Neural cell (in vitro differentiated cells): ENCODE results near the gene ANKRD6. TPM values are rescaled to one million over a fixed set of nuclear protein-coding genes. Genes with fewer than 3 reads are reported as not detected.

Experiments
- H2AFZ ChIP-seq: fragments of 200-600, 300-800 bp; sonication (generic), shearing (Covaris generic); 2 replicates; pipeline ENCODE4 v1.6.0; 2014; ENCODE audit warnings: low read depth, mild to moderate bottlenecking, antibody characterized with exemption, low read length, moderate library complexity
- H3F3A ChIP-seq: fragments of 200-600 bp; shearing (Covaris generic); 2 replicates; pipeline ENCODE4 v1.6.1; 2016; ENCODE audit warnings: mild to moderate bottlenecking, moderate library complexity, mixed read lengths, antibody characterized with exemption, low read length; ENCODE audit not compliant: insufficient read depth, poor library complexity, severe bottlenecking
- H3K27ac ChIP-seq: fragments of 200-600, 300-800 bp; sonication (generic), shearing (Covaris generic); 2 replicates; pipeline ENCODE4 v1.5.1; 2014; ENCODE audit warnings: mild to moderate bottlenecking, low read length, moderate library complexity
- H3K27me3 ChIP-seq: fragments of 300-800, 200-600 bp; sonication (generic), shearing (Covaris generic); 2 replicates; pipeline ENCODE4 v1.6.0; 2014; ENCODE audit warnings: mild to moderate bottlenecking, low read depth, low read length, moderate library complexity; ENCODE audit not compliant: insufficient read depth
- H3K36me3 ChIP-seq: fragments of 300-800, 200-600 bp; sonication (generic), shearing (Covaris generic); 2 replicates; pipeline ENCODE4 v1.5.1; 2014; ENCODE audit warnings: mild to moderate bottlenecking, antibody characterized with exemption, low read length, moderate library complexity; ENCODE audit not compliant: insufficient read depth
- H3K4me2 ChIP-seq: fragments of 300-800, 200-600 bp; sonication (generic), shearing (Covaris generic); 2 replicates; pipeline ENCODE4 v1.6.0; 2014; ENCODE audit warnings: mild to moderate bottlenecking, low read length
- H3K4me3 ChIP-seq: fragments of 300-800, 200-600 bp; sonication (generic), shearing (Covaris generic); 2 replicates; pipeline ENCODE4 v1.5.1; 2014; ENCODE audit warnings: mild to moderate bottlenecking, low read length, moderate library complexity
- H3K79me2 ChIP-seq: fragments of 200-600 bp; shearing (Covaris generic); replicated peaks from 2 replicates; pipeline ENCODE4 v1.6.0; 2014; ENCODE audit warnings: mild to moderate bottlenecking, low read length, moderate library complexity; ENCODE audit not compliant: insufficient read depth
- H3K9ac ChIP-seq: fragments of 300-800, 200-600 bp; sonication (generic), shearing (Covaris generic); 2 replicates; pipeline ENCODE4 v1.6.1; 2016; ENCODE audit warnings: mild to moderate bottlenecking, low read length, mixed read lengths
- H3K9me2 ChIP-seq: fragments of 200-600 bp; shearing (Covaris generic); 2 replicates; pipeline ENCODE4 v1.6.1; 2016; ENCODE audit warnings: mild to moderate bottlenecking, low read length, mixed read lengths; ENCODE audit not compliant: insufficient read depth
- H3K9me3 ChIP-seq: fragments of 200-600, 300-800 bp; sonication (generic), shearing (Covaris generic); 2 replicates; pipeline ENCODE4 v1.6.1; 2016; ENCODE audit warnings: mild to moderate bottlenecking, mixed run types, low read length, moderate library complexity, mixed read lengths
- H4K20me1 ChIP-seq: fragments of 200-600 bp; shearing (Covaris generic); 2 replicates; pipeline ENCODE4 v1.6.1; 2016; ENCODE audit warnings: mild to moderate bottlenecking, mixed run types; ENCODE audit not compliant: insufficient read depth
- CTCF ChIP-seq: fragments of 450-650 bp; IDR thresholded peaks from 2 replicates; pipeline ENCODE4 v1.5.1; 2014; ENCODE audit warnings: antibody characterized with exemption, mild to moderate bottlenecking, moderate library complexity; ENCODE audit not compliant: poor library complexity, severe bottlenecking
- EP300 ChIP-seq: fragments of 450-650 bp; conservative IDR thresholded peaks from 2 replicates; pipeline ENCODE4 v1.6.1; 2014; ENCODE audit warnings: antibody characterized with exemption, mild to moderate bottlenecking, moderate library complexity; ENCODE audit not compliant: poor library complexity, severe bottlenecking
- EZH2 ChIP-seq: fragments of 200-600, 300-800 bp; shearing (Covaris generic), sonication (generic); IDR thresholded peaks from 2 replicates; pipeline ENCODE4 v1.6.1; 2014; ENCODE audit warnings: antibody characterized with exemption, low read length, borderline replicate concordance, mild to moderate bottlenecking; ENCODE audit not compliant: insufficient read depth, poor library complexity, severe bottlenecking
- MXI1 ChIP-seq: fragments of 450-650 bp; conservative IDR thresholded peaks from 2 replicates; pipeline ENCODE4 v1.6.1; 2014; ENCODE audit warnings: antibody characterized with exemption, mild to moderate bottlenecking; ENCODE audit not compliant: poor library complexity, severe bottlenecking
- POLR2AphosphoS5 ChIP-seq: IDR thresholded peaks from 2 replicates; pipeline ENCODE4 v1.6.1; 2012
- RAD21 ChIP-seq: fragments of 450-650 bp; conservative IDR thresholded peaks from 2 replicates; pipeline ENCODE4 v1.6.1; 2014; ENCODE audit warnings: antibody characterized with exemption, mild to moderate bottlenecking, moderate library complexity
- REST ChIP-seq: IDR thresholded peaks from 2 replicates; pipeline ENCODE4 v1.6.1; 2012; ENCODE audit warnings: borderline replicate concordance
- SMC3 ChIP-seq: fragments of 450-650 bp; conservative IDR thresholded peaks from 2 replicates; pipeline ENCODE4 v1.6.1; 2014; ENCODE audit warnings: antibody characterized with exemption, mild to moderate bottlenecking, moderate library complexity; ENCODE audit not compliant: poor library complexity
- TAF1 ChIP-seq: IDR thresholded peaks from 2 replicates; pipeline ENCODE4 v1.6.1; 2012; ENCODE audit warnings: low read depth
- polyA plus RNA-seq: library from polyadenylated mRNA; depleted of rRNA; stranded (reverse); fragments of >200 nt; gene quantifications from 2 replicates; pipeline ENCODE4 v1.2.3, GENCODE V29; 2014

The ANKRD6 gene
- polyA plus RNA-seq, 1 donor from 2014 or later = 43.5 TPM

- no peaks in the 10 kb centered on the region for H3K36me3 ChIP-seq
- peak overlapping the region; percentile 56 for H3K4me2 ChIP-seq
- no peaks in the 10 kb centered on the region for H3F3A ChIP-seq
- no peak overlapping the region for H3K27ac ChIP-seq
- H3K27me3 ChIP-seq = no peaks in the 10 kb centered on the region
- peak overlapping the region; percentile 53 for H2AFZ ChIP-seq
- H3K9ac ChIP-seq = peak overlapping the region; percentile 65
- no peak for TF ChIP-seq TAF1
- peak; percentile 29 for TF ChIP-seq CTCF
- no peak for TF ChIP-seq EP300
- TF ChIP-seq EZH2 = no peak
- peak; percentile 48 for TF ChIP-seq SMC3
- TF ChIP-seq MXI1 = peak; percentile 11
- no peaks in the 10 kb centered on the region for H4K20me1 ChIP-seq
- H3K4me3 ChIP-seq = peak overlapping the region; percentile 85
- no peaks in the 10 kb centered on the region for H3K79me2 ChIP-seq
- no peaks in the 10 kb centered on the region for H3K9me3 ChIP-seq
- H3K9me2 ChIP-seq = no peaks in the 10 kb centered on the region
Measured at GRCh38 chr6:89433252-89434149, 549 bp downstream of the ANKRD6 start.

DNA sequence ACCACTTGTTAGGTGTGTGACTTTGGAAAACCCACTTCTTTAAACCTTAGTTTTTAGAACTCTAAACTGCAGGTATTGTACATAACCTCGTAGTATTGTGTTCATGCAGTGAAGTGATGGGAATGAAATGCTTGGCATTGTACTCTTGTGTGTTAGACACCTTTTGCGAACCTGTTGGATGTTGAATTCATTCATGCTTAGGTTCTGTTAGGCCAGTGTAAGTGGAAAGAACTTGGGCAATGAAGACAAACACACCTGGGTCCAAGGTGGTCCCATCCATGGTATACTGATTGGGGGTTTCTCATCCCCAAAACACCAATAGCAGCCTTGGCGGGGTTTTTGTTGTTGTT, 1.2 kb downstream of the ANKRD6 start:
- H3K79me2 ChIP-seq = no peaks in the 10 kb centered on the region
- H3K27me3 ChIP-seq = no peaks in the 10 kb centered on the region
- no peak overlapping the region for H3K4me2 ChIP-seq
- H3K36me3 ChIP-seq = no peaks in the 10 kb centered on the region
- H2AFZ ChIP-seq = no peak overlapping the region
- no peaks in the 10 kb centered on the region for H3F3A ChIP-seq
- no peak overlapping the region for H3K9ac ChIP-seq
- H3K27ac ChIP-seq = no peak overlapping the region
- TF ChIP-seq POLR2AphosphoS5 = no peak
- no peak for TF ChIP-seq EP300
- TF ChIP-seq TAF1 = no peak
- no peak for TF ChIP-seq REST
- no peak for TF ChIP-seq SMC3
- TF ChIP-seq EZH2 = no peak
- TF ChIP-seq RAD21 = no peak
- no peak for TF ChIP-seq CTCF
- TF ChIP-seq MXI1 = no peak
- H3K9me2 ChIP-seq = no peaks in the 10 kb centered on the region
- H3K4me3 ChIP-seq = peak overlapping the region; percentile 85
- H4K20me1 ChIP-seq = no peaks in the 10 kb centered on the region
- H3K9me3 ChIP-seq = no peaks in the 10 kb centered on the region
